HG03025 (cell line): Measurements from ENCODE around the gene CACNA2D4.

Experiments
- ATAC-seq: cut with Tn5 transposase; IDR thresholded peaks from one replicate; pipeline ENCODE4 v1.9.1; 2021; ENCODE audit warnings: mild to moderate bottlenecking, moderate library complexity; ENCODE audit not compliant: unreplicated experiment, low FRiP score

CACNA2D4 gene

DNA sequence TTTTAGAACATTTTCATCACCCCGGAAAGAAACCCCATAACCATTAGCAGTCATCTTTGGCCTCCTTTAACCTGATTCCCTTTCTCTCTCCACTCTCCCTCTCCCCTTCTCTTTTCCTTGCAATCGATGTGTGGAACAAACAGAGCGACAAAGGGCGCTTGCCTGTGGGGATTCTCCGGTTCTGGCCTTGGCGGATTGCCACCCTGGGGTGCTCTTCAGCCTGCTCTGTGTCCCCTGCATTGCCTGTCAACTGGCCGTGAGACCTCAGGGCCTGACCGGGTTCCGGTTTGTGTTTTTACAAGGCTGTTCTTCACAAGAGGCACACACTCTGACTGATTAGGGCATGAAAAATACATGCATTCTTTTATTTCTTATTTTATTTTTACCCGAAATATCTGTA, 70.3 kb downstream of the CACNA2D4 start:
- no peak for ATAC-seq

DNA sequence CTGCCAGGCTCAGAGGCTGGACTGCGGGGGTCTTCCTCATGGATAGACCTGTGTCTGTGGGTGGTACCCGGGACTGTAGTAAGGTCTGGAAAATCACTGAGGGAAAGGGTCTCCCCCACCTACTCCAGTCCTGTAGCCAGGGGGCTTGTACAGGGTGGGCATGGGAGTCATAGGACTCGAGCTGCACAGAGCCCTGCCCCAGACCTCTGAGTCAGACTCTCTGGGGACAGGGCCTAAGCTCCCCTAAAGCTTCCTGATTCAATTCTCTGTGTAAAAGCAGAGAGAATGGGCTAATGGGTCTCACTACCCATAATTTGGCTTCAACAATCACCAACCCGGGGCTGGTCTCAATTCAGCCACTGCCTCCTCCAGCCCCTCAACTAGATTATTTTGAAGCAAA, 71.0 kb downstream of the CACNA2D4 start:
- ATAC-seq, result no peak

DNA sequence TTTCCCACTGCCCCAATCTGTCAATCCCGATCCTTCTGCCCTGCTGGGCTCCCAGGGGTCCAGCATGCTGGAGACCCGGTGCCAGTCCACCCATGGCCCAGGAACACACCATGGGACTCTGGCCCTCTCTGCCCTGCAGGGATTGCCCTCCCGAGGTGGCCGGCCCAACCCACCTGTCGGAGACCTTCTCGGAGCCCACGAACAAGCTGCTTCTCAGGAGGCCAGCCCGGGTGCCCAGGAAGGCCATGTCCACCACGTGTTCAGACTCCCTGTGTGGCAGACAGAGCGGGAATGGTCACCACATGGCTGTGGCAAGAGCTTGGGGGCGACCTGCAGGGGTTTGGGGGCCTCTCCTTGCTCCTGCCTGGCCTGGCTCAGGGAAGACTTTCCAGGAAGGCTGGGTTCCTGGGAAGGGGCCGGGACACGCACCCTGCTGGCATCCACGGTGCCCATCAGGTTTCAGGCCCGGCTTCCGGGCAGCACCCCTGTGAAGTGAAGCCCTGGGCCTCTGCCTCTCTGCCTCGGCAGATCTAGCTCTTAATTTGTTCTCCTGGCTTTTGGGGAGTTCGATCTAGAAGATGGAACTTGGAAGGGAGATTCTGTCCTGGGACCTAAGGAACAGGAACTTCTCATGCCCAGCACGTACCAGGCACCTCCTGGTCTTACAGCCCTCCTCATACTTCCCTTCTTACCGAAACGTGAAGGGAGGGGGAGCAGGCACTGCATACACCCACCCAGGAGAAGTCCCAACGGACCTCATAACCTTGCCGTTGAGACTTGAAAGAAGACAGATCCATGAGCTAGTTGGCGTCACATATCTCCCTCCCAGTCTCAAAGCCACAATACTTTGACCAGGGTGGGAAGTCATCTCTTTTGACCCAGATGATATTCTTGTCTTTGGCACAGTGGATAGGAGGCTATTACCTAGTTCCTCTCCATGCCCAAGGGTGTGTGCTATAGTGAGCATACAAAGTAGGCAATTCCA, 71.7 kb downstream of the CACNA2D4 start:
- ATAC-seq, result no peak

DNA sequence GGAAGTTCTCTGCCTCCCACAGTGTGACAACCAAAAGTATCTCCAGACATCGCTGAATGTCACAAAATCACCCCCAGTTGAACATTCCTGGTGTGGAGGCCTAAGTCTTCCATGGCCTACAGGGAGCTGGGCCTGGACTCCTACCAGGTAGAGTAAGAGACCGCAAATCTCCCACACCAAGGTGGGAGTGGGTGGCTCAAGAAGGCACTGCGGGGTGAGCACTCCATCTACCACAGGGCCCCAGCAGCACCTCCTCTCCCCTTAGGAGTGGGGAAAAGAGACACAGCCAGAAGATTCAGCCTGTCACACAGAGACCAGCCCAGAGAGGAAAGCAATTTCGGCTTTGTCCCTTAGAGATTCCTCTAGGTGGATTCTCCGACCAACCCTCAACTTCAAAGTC, 72.6 kb downstream of the CACNA2D4 start:
- ATAC-seq, result no peak

DNA sequence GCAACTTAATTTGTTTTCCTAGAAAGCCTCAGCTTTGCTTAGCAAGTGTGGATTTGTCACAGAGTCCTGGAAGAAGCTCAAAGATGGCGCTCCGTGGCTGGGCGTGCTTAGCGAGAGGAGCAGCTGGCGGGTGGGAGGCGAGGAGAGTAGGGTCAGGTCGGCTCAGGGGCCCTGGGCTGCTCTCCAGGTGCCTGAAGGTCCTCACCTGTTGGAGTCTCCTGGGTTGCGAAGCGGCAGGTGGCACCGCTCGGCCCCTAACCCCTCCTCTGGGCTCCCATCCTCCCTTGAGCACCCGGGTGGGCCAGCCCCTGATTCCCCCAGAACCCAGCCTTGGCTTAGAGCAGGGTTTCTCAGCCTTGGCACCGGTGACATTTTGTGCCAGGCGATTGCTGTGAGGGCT, 73.0 kb downstream of the CACNA2D4 start:
- ATAC-seq, result no peak

DNA sequence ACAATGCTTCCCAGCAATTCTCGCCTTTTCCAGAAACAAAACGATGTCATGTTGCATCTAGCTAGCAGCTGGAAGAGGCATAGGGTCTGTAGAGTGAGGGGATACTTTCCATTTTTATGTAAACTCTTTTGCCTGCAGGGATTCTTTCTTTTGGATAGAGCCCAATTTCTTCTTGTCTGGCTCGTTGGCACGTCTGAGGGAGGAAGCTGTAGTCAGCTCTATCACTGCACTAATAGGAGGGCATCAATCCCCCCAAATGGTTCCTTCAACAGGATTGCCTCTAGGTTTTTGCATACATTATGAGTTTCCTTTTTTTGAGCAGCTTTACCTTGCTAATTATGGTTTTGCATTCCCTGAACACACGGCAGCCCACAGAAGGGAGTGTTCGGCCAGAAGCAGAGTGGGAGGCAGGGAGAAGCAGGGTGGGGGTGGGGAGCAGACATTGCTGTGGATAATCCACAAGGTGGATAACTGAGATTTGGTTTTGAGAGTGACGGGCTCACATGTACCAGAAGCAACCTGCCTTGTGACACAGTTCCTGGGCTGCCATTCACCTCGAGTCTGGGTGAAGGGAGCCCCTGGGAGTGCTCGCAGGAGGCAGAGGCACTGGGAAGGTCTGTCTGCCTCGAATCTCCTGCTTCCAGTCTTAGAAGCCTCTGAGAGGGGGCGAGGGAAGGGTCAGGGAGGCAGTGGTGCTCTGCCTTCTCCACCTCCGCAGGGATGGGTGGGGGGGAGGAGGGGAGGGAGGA, 73.6 kb downstream of the CACNA2D4 start:
- no peak for ATAC-seq

GRCh38 chr12:1844223-1844622, 74.2 kb downstream of the CACNA2D4 start:
- ATAC-seq, result no peak

DNA sequence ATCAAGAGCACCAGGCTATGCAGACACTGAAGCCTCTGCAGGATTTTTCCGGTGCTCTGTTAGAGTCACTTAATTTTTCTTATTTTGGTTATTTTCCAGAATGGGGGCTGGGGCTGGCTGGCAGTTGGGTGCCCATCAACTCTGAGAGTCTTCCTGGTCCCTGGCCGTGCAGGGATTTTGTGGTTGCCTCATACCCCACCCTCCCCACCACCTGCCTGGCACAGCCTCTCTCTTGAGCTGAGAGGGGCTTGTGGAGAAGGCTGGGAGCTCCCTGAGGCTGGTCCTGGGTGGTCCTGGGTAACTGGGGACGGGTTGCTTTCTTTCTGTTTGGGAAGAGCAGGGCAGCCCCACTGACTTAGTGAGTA, 74.8 kb downstream of the CACNA2D4 start:
- no peak for ATAC-seq

DNA sequence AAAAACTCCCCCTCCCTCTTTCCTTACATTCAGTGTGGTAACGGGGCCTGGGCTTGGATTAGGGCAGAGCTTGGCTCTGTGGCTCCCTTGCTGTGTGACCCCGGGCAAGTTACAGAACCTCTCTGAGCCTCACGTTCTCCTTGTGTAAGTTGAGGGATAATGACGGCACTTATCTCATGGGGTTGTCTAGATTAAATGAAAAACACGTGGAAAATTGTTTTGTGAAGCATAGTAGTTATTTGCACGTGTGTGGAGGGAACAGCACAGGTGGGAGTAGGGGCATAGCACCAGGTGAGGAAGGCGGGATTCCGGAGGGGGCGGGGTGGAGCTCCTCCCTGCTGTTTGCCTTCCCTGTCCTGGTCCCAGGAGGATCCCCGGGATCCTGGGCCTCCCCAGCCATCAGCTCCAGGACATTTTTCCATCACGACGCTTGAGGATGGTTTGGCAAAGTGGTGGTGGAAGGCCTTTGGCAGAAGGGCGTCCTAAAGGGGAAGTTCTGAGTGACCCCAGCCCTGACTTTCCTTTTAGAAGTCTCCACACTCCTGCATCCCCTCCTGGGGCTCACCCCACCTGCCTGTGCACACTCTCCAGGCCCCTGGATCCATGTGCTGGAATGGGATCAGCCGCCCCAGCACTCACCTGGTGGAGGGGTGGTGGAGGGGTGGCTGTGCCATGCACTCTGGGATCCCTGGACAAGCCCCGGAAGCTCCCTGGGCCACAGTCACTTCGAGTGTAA, 75.4 kb downstream of the CACNA2D4 start:
- ATAC-seq, result no peak

GRCh38 chr12:1842183-1842904, 76.1 kb downstream of the CACNA2D4 start:
- no peak for ATAC-seq

DNA sequence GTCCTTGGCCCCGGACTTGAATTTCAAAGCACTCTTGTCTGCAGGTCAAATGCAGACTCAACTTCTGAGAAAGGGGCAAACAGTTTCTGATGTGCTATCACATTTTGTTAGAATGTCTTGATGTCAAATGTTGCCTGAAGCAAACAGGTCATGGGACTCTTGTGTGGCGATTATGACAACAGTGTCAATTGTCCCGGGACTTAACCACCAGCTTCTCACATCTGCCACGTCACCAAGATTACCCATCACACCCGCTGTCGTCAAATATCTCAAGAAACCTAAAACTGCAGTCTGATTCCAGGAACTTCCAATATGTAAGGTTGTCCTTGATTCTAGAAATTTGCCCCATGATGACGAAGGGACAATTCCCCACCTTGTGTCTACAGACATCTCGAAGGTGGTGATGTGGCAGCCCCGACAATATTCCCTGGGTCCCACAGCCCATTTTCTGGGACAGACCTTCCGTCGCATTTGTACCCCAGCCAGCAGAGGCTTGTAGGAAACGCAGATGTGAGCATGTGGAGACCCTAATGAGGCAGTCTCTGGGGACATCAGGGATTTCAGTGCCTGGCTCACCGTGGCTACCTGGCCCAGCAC, 76.8 kb downstream of the CACNA2D4 start:
- no peak for ATAC-seq

DNA sequence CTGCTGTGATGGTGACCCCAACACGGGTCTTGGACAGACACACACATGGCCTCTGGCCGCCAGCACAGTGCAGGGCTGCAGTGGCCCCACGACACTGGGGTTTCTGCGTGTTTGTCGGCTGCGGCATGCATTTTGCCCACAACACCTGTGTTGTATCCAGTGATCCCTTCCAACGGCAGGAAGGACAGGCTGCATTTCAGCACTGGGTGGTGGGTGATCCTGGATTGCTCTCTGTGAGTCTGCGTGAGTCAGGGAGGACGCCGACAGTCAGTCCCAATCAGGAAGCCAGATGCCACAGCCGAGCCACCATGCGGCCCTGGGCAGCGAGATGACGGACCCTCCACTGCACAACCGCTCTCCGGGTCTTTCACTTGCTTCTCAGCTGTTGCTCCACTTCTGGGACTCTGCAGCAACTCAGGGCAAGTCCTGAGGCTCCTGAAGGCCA, 77.4 kb downstream of the CACNA2D4 start:
- ATAC-seq, result no peak

DNA sequence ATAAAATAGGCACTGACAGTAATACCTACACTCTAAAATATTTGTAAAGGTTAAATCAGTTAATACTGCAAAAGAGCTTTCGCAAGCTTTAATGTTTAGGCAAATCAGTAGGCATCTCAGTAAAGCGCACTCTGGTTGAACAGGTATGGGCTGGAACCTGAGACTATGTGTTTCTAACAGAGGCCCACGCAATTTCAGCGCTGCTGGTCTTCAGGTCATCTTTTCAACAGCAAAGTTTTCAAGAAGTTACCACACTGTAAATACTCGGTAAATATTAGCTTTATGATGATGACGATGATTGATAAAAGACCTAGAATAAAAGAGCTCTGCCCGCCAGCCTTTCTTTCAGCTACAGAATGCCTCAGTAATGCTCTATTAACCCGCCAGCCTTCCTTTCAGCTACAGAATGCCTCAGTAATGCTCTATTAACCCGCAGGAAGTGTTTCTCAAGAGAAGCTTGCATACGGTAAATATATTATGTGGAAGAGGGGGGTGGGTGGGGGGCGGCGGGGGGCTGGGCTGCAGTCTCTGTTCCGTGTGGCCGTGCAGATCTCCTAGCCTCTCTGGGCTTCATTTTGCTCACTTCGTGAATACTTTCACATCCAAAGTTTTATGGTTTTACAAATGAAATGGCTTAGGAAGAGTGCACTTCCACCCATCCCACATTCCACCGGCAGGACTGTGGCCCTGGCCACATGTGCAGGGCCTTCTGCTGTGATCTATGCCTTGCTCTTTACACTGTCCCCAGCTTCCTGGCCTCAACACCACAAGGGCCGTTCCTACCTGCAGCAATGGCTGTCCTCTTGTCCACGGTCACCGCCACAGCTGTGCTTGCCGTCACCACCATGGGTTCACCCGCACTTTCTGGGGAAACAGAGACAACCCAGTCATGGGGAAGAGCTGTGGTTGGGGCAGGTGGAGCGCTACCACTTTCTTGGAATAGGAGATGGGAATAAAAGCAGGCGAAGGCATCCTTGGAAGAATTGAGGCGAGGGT, 78.2 kb downstream of the CACNA2D4 start:
- ATAC-seq, result no peak

DNA sequence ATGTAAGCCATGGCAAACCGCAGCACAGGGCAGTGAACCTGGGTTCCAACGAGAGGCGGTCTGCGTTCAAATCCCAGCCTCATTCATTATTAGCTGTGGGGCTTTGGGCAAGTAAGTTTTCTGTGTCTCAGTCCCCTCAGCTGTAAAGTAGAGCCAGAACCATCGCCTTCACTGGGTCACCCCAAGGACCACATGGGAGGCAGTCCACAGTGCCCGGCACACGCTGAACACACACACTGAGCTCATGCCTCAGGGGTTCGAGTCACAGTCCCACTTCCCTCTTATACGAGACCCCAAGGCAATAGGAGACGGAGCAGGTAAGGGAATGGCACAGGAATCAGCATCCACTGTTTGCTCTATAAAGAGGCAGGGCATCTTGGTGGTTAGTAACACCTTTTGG, 79.0 kb downstream of the CACNA2D4 start:
- no peak for ATAC-seq

GRCh38 chr12:1838994-1839365, 79.5 kb downstream of the CACNA2D4 start:
- ATAC-seq, result no peak

DNA sequence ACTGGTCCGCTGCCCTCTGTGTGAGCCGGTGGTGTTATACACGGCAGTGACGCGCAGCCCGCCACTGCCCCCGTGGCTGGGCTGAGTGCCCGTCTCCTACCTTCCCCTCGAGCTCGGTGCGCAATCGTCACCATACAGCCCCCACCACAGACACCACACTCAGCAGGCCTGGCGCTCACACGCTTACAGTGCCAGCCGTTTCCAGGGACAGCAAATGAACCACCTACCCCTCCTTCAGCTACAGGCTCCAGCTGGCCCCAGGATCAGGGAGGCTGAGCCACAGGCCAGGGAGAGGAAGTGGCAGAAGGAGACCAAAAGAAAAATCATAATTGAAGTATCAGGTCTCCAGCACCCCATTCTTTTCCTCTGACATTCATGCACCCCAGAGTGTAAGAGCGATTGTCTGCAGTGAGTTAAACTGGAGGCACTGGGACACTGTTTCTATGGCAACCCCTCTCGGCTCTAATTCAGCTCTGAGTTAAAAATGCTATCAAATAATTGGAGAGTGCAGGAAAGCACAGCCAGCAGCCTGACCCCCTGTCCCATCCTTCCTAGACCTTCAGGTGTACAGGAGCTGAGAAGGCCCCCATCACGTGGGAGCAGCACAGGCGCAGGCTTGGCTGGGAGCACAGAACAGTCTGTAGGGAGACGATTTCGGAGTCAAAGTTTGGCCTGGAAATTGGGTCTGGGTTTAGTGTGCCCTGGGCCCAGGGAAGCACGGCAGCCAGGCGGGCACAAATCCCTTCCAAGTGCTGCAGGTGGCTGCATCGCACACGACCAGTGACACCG, 80.1 kb downstream of the CACNA2D4 start:
- ATAC-seq, result no peak

DNA sequence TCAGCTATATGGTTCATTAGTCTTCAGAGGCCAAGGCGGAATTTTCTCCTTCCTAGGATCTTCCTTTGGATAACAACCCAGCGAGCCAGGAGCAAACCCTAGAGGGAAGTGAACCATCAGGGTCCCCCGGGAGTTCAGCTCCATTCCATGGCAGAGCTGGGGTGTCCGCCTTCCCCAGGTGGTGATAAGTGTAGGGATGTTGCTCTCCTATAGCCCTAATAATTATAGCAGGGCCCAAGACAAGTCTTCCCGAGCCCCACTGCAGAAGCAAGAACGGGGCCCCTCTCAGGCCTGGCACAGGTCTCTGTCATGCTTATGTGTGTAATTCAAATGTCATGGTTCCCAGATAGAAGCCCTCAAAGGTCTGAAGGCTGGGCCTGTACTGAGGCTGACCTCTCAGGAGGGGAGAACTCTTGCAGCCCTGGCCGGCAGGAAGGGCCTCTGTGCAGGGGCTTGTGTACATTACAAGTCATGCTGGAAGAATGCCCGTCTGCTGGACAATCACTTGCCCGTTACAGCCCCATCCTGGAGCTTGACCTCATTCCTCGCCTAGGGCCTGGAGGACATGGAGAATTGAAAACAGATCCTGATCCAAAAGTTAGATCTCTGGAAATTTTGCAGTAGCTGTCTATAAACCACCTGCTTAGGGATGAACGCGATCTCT, 80.8 kb downstream of the CACNA2D4 start:
- ATAC-seq, result no peak
